Mononuclear cell (primary cell): Measurements from ENCODE around the gene SGIP1. TPM values are rescaled to one million over a fixed set of nuclear protein-coding genes. Genes with fewer than 3 reads are reported as not detected.

ENCODE experiments used
- H3K27me3 ChIP-seq: 2 replicates; pipeline ENCODE4 v1.6.0; 2011; ENCODE audit warnings: low read length, control low read depth; ENCODE audit not compliant: insufficient read depth
- H3K4me1 ChIP-seq: 2 replicates; pipeline ENCODE4 v1.5.1; 2011; ENCODE audit warnings: mild to moderate bottlenecking, low read length, control low read depth; ENCODE audit not compliant: insufficient read depth
- H3K4me3 ChIP-seq: 2 replicates; pipeline ENCODE4 v1.5.1; 2011; ENCODE audit warnings: mild to moderate bottlenecking, low read length, moderate library complexity
- H3K9me3 ChIP-seq: 2 replicates; pipeline ENCODE4 v1.5.1; 2011; ENCODE audit warnings: low read depth, mild to moderate bottlenecking, control low read depth, low read length
- total RNA-seq: library from RNA; depleted of rRNA; stranded (reverse); fragments of >200 nt; gene quantifications from one replicate; pipeline ENCODE4 v1.2.3, GENCODE V29; 2012

The SGIP1 gene
- total RNA-seq, 1 donor: 0.10 TPM

DNA sequence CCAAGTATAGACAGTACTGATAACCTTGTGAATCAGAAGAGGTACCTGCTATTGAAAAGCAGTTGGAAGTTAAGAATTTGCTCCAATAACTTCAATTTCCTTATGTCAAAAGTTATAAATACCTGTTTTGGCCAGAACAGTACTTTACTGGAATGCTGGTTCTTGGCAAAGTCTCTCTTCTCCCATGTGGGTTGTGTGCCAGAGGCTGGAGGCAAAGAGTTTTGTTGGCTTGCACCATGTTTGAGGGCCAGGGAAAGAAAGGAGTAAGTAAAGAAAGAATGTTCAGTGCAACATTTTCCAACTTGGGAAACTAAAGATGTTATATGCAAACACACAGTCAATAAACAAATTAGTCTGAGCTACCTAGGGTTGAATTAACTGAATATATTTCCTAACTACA, 151.3 kb downstream of the SGIP1 start:
- no peak overlapping the region for H3K4me3 ChIP-seq
- no peaks in the 10 kb centered on the region for H3K4me1 ChIP-seq
- no peaks in the 10 kb centered on the region for H3K27me3 ChIP-seq
- no peaks in the 10 kb centered on the region for H3K9me3 ChIP-seq

DNA sequence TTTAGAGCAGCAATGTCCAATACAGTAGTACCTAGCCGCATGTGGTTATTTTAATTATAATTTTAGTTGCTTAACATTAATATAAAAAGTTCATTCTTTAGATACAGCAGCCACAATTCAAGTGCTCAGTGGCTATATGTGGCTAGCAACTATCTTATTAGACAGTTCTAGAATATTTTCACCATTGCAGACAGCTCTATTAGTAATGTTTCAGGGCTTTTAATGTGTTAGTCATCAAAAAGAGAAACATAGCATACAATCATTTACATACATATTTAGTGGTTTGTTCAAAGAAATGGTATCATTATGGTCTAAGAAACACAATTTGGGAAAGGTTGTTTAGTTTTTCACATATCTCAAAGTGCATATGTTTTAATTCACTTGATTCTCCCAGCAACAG, 151.7 kb downstream of the SGIP1 start:
- H3K27me3 ChIP-seq: no peaks in the 10 kb centered on the region
- no peaks in the 10 kb centered on the region for H3K4me1 ChIP-seq
- H3K9me3 ChIP-seq: no peaks in the 10 kb centered on the region
- H3K4me3 ChIP-seq: no peak overlapping the region

GRCh38 chr1:66686406-66686805, 152.5 kb downstream of the SGIP1 start:
- Histone ChIP-seq H3K9me3 (no peaks in the 10 kb centered on the region), H3K4me1 (no peaks in the 10 kb centered on the region), H3K4me3 (no peak overlapping the region), H3K27me3 (no peaks in the 10 kb centered on the region)

- no peaks in the 10 kb centered on the region for H3K9me3 ChIP-seq
- H3K4me3 ChIP-seq: no peak overlapping the region
- no peaks in the 10 kb centered on the region for H3K4me1 ChIP-seq
- H3K27me3 ChIP-seq: no peaks in the 10 kb centered on the region
Measured at GRCh38 chr1:66687358-66687757, 153.4 kb downstream of the SGIP1 start.

- H3K4me3 ChIP-seq: no peak overlapping the region
- no peaks in the 10 kb centered on the region for H3K27me3 ChIP-seq
- H3K9me3 ChIP-seq: no peaks in the 10 kb centered on the region
- no peaks in the 10 kb centered on the region for H3K4me1 ChIP-seq
Measured at GRCh38 chr1:66690666-66691381, 156.9 kb downstream of the SGIP1 start.

GRCh38 chr1:66692681-66693080, 158.7 kb downstream of the SGIP1 start:
- H3K4me3 ChIP-seq: no peak overlapping the region
- H3K27me3 ChIP-seq: no peaks in the 10 kb centered on the region
- no peaks in the 10 kb centered on the region for H3K9me3 ChIP-seq
- H3K4me1 ChIP-seq: no peaks in the 10 kb centered on the region

DNA sequence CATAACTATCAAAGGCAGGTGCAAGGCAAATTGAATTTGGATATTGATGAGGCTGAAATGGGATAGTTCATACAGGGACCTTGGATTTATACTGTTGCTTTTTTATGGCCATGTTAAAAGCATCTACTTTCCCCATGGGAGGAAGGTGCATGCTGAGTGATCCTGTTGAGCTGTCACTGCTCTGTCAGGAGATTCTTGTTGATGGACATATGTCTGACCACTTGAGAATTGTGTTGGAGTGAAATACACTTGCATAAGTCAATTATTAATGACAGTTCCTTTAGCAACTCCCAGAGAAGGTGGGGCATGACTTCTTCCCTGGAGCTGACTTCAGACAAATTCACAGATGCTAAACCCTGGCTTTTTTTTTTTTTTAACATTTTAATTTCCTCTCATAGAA, 159.9 kb downstream of the SGIP1 start:
- H3K4me3 ChIP-seq: no peak overlapping the region
- H3K4me1 ChIP-seq: no peaks in the 10 kb centered on the region
- H3K27me3 ChIP-seq: no peaks in the 10 kb centered on the region
- no peaks in the 10 kb centered on the region for H3K9me3 ChIP-seq

- no peak overlapping the region for H3K4me3 ChIP-seq
- H3K9me3 ChIP-seq: no peaks in the 10 kb centered on the region
- no peaks in the 10 kb centered on the region for H3K4me1 ChIP-seq
- H3K27me3 ChIP-seq: no peaks in the 10 kb centered on the region
Measured at GRCh38 chr1:66695116-66695515, 161.2 kb downstream of the SGIP1 start.

DNA sequence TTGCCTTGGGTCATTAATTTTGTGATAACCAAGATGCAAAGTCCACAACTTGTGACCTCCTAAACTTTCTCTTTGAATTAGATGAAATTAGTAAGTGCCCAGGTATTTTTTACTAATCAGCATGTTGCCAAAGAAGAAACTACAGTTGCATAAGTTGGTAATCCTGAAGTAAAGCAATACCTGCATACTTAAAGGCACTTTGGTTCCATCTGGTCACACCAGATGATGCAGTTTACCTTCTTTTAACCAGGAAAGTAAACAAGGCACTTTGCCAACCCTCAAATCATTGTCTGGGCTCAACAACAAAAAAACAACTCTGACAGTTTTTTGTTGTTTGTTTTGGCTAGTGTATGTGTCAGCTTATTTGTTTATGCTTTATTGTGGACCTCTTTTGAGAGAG, 162.8 kb downstream of the SGIP1 start:
- H3K27me3 ChIP-seq: no peaks in the 10 kb centered on the region
- no peak overlapping the region for H3K4me3 ChIP-seq
- no peaks in the 10 kb centered on the region for H3K4me1 ChIP-seq
- H3K9me3 ChIP-seq: no peaks in the 10 kb centered on the region

- no peak overlapping the region for H3K4me3 ChIP-seq
- no peaks in the 10 kb centered on the region for H3K27me3 ChIP-seq
- no peaks in the 10 kb centered on the region for H3K9me3 ChIP-seq
- no peaks in the 10 kb centered on the region for H3K4me1 ChIP-seq
Measured at GRCh38 chr1:66699213-66699612, 165.3 kb downstream of the SGIP1 start.

GRCh38 chr1:66704177-66704875, 170.4 kb downstream of the SGIP1 start:
- H3K4me1 ChIP-seq: no peaks in the 10 kb centered on the region
- no peak overlapping the region for H3K4me3 ChIP-seq
- no peaks in the 10 kb centered on the region for H3K9me3 ChIP-seq
- H3K27me3 ChIP-seq: no peaks in the 10 kb centered on the region

- Histone ChIP-seq H3K4me3 (no peak overlapping the region), H3K4me1 (no peaks in the 10 kb centered on the region), H3K27me3 (no peaks in the 10 kb centered on the region), H3K9me3 (no peaks in the 10 kb centered on the region)
Measured at GRCh38 chr1:66705110-66705509, 171.2 kb downstream of the SGIP1 start.

DNA sequence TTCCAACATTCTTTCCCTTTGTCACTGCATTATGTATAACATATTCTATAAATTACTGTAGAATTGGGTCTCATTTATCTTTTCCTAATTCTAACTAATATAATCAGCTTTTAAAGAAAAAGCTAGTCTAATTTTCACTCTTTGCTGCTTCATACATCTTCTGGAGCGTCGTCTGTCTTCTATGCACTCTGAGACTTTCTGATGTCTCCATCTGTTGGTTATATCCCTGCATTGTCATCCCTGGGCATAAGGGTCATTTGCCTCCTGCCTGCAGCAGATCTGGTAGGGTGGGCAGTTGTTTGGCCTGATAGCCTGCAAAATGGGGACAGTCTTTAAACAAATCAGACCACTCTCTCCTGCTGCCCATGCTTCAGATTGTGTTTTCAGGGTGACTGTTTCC, 177.5 kb downstream of the SGIP1 start:
- Histone ChIP-seq H3K4me3 (no peak overlapping the region), H3K4me1 (no peaks in the 10 kb centered on the region), H3K9me3 (no peaks in the 10 kb centered on the region), H3K27me3 (no peaks in the 10 kb centered on the region)

- Histone ChIP-seq H3K9me3 (no peaks in the 10 kb centered on the region), H3K4me3 (no peak overlapping the region), H3K4me1 (no peaks in the 10 kb centered on the region), H3K27me3 (no peaks in the 10 kb centered on the region)
Measured at GRCh38 chr1:66712839-66713238, 178.9 kb downstream of the SGIP1 start.

DNA sequence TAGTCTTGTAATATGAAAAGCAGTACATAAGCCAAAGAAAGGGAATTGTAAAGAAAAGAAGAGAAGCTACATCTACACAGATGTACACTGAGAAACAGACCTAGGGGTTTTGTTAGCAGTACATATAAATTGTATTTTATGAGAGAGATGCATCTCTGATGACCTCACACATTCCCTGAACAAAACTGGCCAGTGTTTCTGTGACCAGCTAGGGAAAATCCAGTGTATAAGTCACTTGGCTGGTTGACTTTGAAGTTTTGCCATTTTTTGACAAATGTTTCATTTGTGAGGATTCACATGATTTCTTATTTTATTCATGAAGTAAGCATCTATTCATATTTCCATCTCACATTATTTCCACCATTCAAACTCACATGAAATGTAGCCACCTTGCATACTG, 190.0 kb downstream of the SGIP1 start:
- Histone ChIP-seq H3K9me3 (no peaks in the 10 kb centered on the region), H3K4me1 (peaks cover 6% of the 10 kb centered on the region), H3K27me3 (no peaks in the 10 kb centered on the region), H3K4me3 (no peak overlapping the region)
